GM23338 (cell line): Measurements from ENCODE around the gene FHIT. TPM values are rescaled to one million over a fixed set of nuclear protein-coding genes. Genes with fewer than 3 reads are reported as not detected.
A peak's percentile ranks its signal among the peaks of the same experiment; 100 is the strongest.

ENCODE experiments used
- ATAC-seq: fragments of 200-7000 bp; cut with Tn5 transposase; 3 replicates; pipeline ENCODE4 v1.9.1; 2020
- DNase-seq: peaks from one replicate; pipeline ENCODE4 v3.0.0-alpha.2; 2015; ENCODE audit warnings: low spot score
- H2AFZ ChIP-seq: fragments of 200-600 bp; sonication (generic); 2 replicates; pipeline ENCODE4 v1.8.0; 2016; ENCODE audit warnings: antibody characterized with exemption, mild to moderate bottlenecking, moderate library complexity
- H3F3A ChIP-seq: fragments of 200-600 bp; sonication (generic); replicated peaks from 2 replicates; pipeline ENCODE4 v1.8.0; 2017; ENCODE audit warnings: antibody characterized with exemption, mixed run types, low read depth
- H3K27ac ChIP-seq: fragments of 200-600 bp; sonication (generic); 2 replicates; pipeline ENCODE4 v1.6.1; 2016; ENCODE audit warnings: low read depth
- H3K27me3 ChIP-seq: fragments of 200-600 bp; sonication (generic); 2 replicates; pipeline ENCODE4 v1.8.0; 2016; ENCODE audit warnings: mild to moderate bottlenecking, mixed run types, moderate library complexity; ENCODE audit not compliant: insufficient read depth
- H3K36me3 ChIP-seq: fragments of 200-600 bp; sonication (generic); 2 replicates; pipeline ENCODE4 v1.8.0; 2016; ENCODE audit warnings: mild to moderate bottlenecking; ENCODE audit not compliant: insufficient read depth
- H3K4me1 ChIP-seq: fragments of 200-600 bp; sonication (generic); 2 replicates; pipeline ENCODE4 v1.8.0; 2016; ENCODE audit warnings: mild to moderate bottlenecking, moderate library complexity; ENCODE audit not compliant: insufficient read depth
- H3K4me2 ChIP-seq: fragments of 200-600 bp; sonication (generic); 2 replicates; pipeline ENCODE4 v1.7.1; 2017; ENCODE audit warnings: mixed run types
- H3K4me3 ChIP-seq: fragments of 200-600 bp; sonication (generic); 2 replicates; pipeline ENCODE4 v1.6.1; 2016; ENCODE audit warnings: mixed run types
- H3K79me2 ChIP-seq: fragments of 200-600 bp; sonication (generic); replicated peaks from 2 replicates; pipeline ENCODE4 v1.8.0; 2017; ENCODE audit warnings: mild to moderate bottlenecking; ENCODE audit not compliant: insufficient read depth
- H3K9me2 ChIP-seq: fragments of 200-600 bp; sonication (generic); 2 replicates; pipeline ENCODE4 v1.8.0; 2017; ENCODE audit not compliant: insufficient read depth
- H4K20me1 ChIP-seq: fragments of 200-600 bp; sonication (generic); replicated peaks from 2 replicates; pipeline ENCODE4 v1.8.0; 2017; ENCODE audit warnings: mild to moderate bottlenecking; ENCODE audit not compliant: insufficient read depth
- H3K27ac Mint-ChIP-seq: 2 replicates; pipeline ENCODE4 v1.8.0; 2020; ENCODE audit warnings: inconsistent platforms, mild to moderate bottlenecking, moderate library complexity, mixed read lengths
- H3K27me3 Mint-ChIP-seq: 3 replicates; pipeline ENCODE4 v1.8.0; 2022; ENCODE audit warnings: low read depth, mild to moderate bottlenecking, moderate library complexity, mixed read lengths, inconsistent platforms; ENCODE audit not compliant: insufficient read depth, poor library complexity
- H3K36me3 Mint-ChIP-seq: 3 replicates; pipeline ENCODE4 v1.8.0; 2021; ENCODE audit warnings: low read depth, mild to moderate bottlenecking, inconsistent platforms, moderate library complexity, mixed read lengths
- H3K4me1 Mint-ChIP-seq: 3 replicates; pipeline ENCODE4 v1.8.0; 2020; ENCODE audit warnings: mild to moderate bottlenecking, inconsistent platforms, mixed read lengths
- H3K4me3 Mint-ChIP-seq: 3 replicates; pipeline ENCODE4 v1.8.0; 2021; ENCODE audit warnings: moderate library complexity, mild to moderate bottlenecking, inconsistent platforms, mixed read lengths
- H3K9me3 Mint-ChIP-seq: 3 replicates; pipeline ENCODE4 v1.8.0; 2020; ENCODE audit warnings: moderate library complexity, mild to moderate bottlenecking, inconsistent platforms, mixed read lengths
- CREB1 ChIP-seq: fragments of 250-450 bp; sonication (Bioruptor Pico); IDR thresholded peaks from 2 replicates; pipeline ENCODE4 v1.5.0; 2020; ENCODE audit warnings: low read depth, mild to moderate bottlenecking, moderate library complexity
- EZH2 ChIP-seq: fragments of 200-600 bp; sonication (generic); IDR thresholded peaks from one replicate; pipeline ENCODE4 v1.8.0; 2017; ENCODE audit warnings: antibody characterized with exemption, mild to moderate bottlenecking, low read depth; ENCODE audit not compliant: unreplicated experiment
- JUNB ChIP-seq: IDR thresholded peaks from one replicate; pipeline ENCODE4 v1.6.1; 2016; ENCODE audit warnings: antibody characterized with exemption; ENCODE audit not compliant: unreplicated experiment
- NANOG ChIP-seq: IDR thresholded peaks from 2 replicates; pipeline ENCODE4 v1.6.1; 2016; ENCODE audit warnings: antibody characterized with exemption, borderline replicate concordance
- POLR2AphosphoS5 ChIP-seq: IDR thresholded peaks from 2 replicates; pipeline ENCODE4 v1.6.1; 2016; ENCODE audit warnings: antibody characterized with exemption, low read depth
- STAT1 ChIP-seq: IDR thresholded peaks from one replicate; pipeline ENCODE4 v1.6.1; 2016; ENCODE audit warnings: antibody characterized with exemption; ENCODE audit not compliant: unreplicated experiment
- ZNF114 ChIP-seq: fragments of 250-450 bp; sonication (Bioruptor Pico); IDR thresholded peaks from 2 replicates; pipeline ENCODE4 v1.5.0; 2020; ENCODE audit warnings: mild to moderate bottlenecking, moderate library complexity
- ZNF331 ChIP-seq: fragments of 250-450 bp; sonication (Bioruptor Pico); IDR thresholded peaks from 2 replicates; pipeline ENCODE4 v1.5.0; 2020; ENCODE audit warnings: low read depth, mild to moderate bottlenecking, moderate library complexity
- polyA plus RNA-seq: library from polyadenylated mRNA; unstranded; fragments of >200 nt; fragmentation: Nextera tagmentation; extraction: Ambion mirVana; gene quantifications from 2 replicates; pipeline ENCODE4 v1.2.1, GENCODE V29; 2016
- total RNA-seq: library from RNA; depleted of rRNA; stranded (reverse); fragments of >200 nt; shearing (Covaris generic); gene quantifications from 2 replicates; pipeline ENCODE4 v1.2.3, GENCODE V29; 2014
- TF ChIP-seq, protein P1 (sequence below): IDR thresholded peaks from one replicate; pipeline ENCODE4 v1.6.1; 2018; ENCODE audit warnings: antibody characterized with exemption; ENCODE audit not compliant: unreplicated experiment
- TF ChIP-seq, protein P2 (sequence below), 2 experiments: fragments of 200-600 bp in 1 of 2; sonication (generic) in 1 of 2; conservative IDR thresholded peaks; 2 replicates each; pipeline versions ENCODE4 v1.5.1 to v1.6.1; 2016 to 2017; ENCODE audit warnings: antibody characterized with exemption in 2 of 2, low read depth in 2 of 2, mild to moderate bottlenecking in 2 of 2, moderate library complexity in 1 of 2
- TF ChIP-seq, protein P3 (sequence below): IDR thresholded peaks from 2 replicates; pipeline ENCODE4 v1.6.1; 2016; ENCODE audit warnings: antibody characterized with exemption

The FHIT gene
- total and polyA plus RNA-seq, 2 experiments from 2014 or later = 3.0 to 8.3 TPM

DNA sequence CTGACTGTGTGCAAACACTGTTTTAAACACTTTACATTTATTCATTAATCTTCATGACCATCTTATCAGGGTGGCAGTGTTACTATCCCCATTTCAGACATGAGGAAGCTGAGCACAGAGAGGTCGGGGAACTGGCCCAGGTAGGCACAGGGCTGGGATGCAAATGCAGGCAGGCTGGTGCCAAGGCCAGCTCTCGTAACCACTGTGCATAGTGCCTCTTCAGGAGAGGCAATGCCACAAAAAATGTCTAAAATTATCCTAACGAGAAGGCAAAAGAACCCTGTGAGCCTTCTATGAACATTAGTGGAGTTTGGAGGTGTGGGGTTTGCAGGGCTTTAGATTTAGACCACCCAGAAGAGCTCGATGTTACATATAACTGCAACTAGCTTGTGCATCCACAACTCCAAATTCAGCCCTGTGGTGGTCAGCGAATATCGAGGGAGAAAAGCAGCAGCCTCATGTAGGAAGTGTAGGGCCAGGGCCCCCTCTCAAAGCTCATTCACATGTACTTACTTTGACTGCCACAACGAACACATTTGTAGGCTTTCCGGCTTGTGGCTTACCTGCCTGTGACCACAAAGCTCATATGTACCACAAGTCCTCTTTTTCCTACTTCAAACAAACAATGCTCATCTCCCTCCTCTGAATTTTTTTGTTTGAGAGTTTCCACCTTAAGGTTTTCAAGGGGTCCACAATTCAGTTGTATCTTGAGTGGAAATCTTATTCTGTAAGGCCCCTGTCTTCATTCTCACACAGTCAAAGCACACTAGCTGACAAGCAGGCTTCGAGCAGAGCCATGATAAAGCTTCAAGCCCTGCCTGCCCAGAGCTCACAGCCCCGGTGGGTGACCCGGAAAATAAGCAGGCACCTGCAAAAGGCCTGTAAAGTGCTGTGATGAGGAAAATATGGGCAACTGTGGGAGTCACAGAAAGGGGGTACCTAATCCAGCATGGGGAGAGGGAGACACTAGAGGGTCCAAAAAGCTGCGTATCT is 1478.5 kb downstream of the FHIT start:
- Mint-ChIP-seq H3K4me3 (no peak overlapping the region), H3K9me3 (no peaks in the 10 kb centered on the region), H3K36me3 (no peaks in the 10 kb centered on the region), H3K27me3 (peaks cover 2% of the 10 kb centered on the region), H3K4me1 (peaks cover 5% of the 10 kb centered on the region; the same call in 2 of the 3 replicates), H3K27ac (no peak overlapping the region)
- no peak overlapping the region for H3K4me3 ChIP-seq
- no peaks in the 10 kb centered on the region for H3F3A ChIP-seq
- ATAC-seq (no peak; the same call in 2 of the 3 replicates), DNase-seq (no peak)
- no peaks in the 10 kb centered on the region for H4K20me1 ChIP-seq
- no peak overlapping the region for H3K4me2 ChIP-seq
- H2AFZ ChIP-seq = peak overlapping the region; percentile 32; the same call in 1 of the 2 replicates
- H3K27ac ChIP-seq = no peak overlapping the region
- peaks cover 6% of the 10 kb centered on the region; the same call in 1 of the 2 replicates for H3K4me1 ChIP-seq
- TF ChIP-seq ZNF114 (CRISPR knock-in tag) (no peak), JUNB (no peak), POLR2AphosphoS5 (no peak)
- TF ChIP-seq, protein P1, sequence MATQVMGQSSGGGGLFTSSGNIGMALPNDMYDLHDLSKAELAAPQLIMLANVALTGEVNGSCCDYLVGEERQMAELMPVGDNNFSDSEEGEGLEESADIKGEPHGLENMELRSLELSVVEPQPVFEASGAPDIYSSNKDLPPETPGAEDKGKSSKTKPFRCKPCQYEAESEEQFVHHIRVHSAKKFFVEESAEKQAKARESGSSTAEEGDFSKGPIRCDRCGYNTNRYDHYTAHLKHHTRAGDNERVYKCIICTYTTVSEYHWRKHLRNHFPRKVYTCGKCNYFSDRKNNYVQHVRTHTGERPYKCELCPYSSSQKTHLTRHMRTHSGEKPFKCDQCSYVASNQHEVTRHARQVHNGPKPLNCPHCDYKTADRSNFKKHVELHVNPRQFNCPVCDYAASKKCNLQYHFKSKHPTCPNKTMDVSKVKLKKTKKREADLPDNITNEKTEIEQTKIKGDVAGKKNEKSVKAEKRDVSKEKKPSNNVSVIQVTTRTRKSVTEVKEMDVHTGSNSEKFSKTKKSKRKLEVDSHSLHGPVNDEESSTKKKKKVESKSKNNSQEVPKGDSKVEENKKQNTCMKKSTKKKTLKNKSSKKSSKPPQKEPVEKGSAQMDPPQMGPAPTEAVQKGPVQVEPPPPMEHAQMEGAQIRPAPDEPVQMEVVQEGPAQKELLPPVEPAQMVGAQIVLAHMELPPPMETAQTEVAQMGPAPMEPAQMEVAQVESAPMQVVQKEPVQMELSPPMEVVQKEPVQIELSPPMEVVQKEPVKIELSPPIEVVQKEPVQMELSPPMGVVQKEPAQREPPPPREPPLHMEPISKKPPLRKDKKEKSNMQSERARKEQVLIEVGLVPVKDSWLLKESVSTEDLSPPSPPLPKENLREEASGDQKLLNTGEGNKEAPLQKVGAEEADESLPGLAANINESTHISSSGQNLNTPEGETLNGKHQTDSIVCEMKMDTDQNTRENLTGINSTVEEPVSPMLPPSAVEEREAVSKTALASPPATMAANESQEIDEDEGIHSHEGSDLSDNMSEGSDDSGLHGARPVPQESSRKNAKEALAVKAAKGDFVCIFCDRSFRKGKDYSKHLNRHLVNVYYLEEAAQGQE = no peak
- H3K27me3 ChIP-seq = no peaks in the 10 kb centered on the region
- H3K79me2 ChIP-seq = no peaks in the 10 kb centered on the region
- H3K9me2 ChIP-seq = no peaks in the 10 kb centered on the region; the same call in 1 of the 2 replicates
- no peaks in the 10 kb centered on the region for H3K36me3 ChIP-seq

DNA sequence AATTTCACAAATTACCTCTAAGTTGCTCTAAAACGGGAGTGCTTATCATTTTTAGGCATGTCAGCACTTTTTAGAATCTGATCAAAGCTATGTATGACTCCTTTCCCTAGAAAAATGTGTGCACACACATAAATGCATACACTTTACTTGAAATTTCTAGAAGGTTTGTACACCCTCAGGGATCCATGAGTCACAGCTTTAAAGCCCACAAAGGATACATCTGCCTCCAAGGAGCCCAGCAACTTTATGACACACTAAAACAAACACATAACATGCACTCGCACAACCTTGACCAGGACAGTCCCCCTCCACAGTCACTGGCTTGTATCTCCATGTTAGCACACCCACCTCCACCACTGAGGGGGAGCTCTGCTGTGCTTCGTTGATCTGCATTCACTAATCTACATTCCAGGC is 1479.5 kb downstream of the FHIT start:
- Histone ChIP-seq H3K79me2 (no peaks in the 10 kb centered on the region), H3K27me3 (no peaks in the 10 kb centered on the region), H3K4me2 (no peak overlapping the region), H3K4me1 (peaks cover 6% of the 10 kb centered on the region; the same call in 1 of the 2 replicates), H3K9me2 (no peaks in the 10 kb centered on the region; the same call in 1 of the 2 replicates), H3K36me3 (no peaks in the 10 kb centered on the region), H2AFZ (no peak overlapping the region), H3K4me3 (no peak overlapping the region), H3F3A (no peaks in the 10 kb centered on the region), H4K20me1 (no peaks in the 10 kb centered on the region), H3K27ac (no peak overlapping the region)
- DNase-seq = no peak
- peaks cover 2% of the 10 kb centered on the region for H3K27me3 Mint-ChIP-seq
- no peaks in the 10 kb centered on the region for H3K36me3 Mint-ChIP-seq
- no peak overlapping the region for H3K4me3 Mint-ChIP-seq
- no peaks in the 10 kb centered on the region for H3K9me3 Mint-ChIP-seq
- H3K4me1 Mint-ChIP-seq = peaks cover 5% of the 10 kb centered on the region; the same call in 2 of the 3 replicates
- ATAC-seq = no peak
- no peak overlapping the region for H3K27ac Mint-ChIP-seq
- TF ChIP-seq, protein P2, sequence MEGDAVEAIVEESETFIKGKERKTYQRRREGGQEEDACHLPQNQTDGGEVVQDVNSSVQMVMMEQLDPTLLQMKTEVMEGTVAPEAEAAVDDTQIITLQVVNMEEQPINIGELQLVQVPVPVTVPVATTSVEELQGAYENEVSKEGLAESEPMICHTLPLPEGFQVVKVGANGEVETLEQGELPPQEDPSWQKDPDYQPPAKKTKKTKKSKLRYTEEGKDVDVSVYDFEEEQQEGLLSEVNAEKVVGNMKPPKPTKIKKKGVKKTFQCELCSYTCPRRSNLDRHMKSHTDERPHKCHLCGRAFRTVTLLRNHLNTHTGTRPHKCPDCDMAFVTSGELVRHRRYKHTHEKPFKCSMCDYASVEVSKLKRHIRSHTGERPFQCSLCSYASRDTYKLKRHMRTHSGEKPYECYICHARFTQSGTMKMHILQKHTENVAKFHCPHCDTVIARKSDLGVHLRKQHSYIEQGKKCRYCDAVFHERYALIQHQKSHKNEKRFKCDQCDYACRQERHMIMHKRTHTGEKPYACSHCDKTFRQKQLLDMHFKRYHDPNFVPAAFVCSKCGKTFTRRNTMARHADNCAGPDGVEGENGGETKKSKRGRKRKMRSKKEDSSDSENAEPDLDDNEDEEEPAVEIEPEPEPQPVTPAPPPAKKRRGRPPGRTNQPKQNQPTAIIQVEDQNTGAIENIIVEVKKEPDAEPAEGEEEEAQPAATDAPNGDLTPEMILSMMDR (conservative IDR thresholded peaks at IDR 0.05; ENCODE audit: low read depth in 2 of 2) = no peak
- TF ChIP-seq EZH2 (no peak), STAT1 (no peak), NANOG (no peak), ZNF114 (CRISPR knock-in tag) (no peak), ZNF331 (no peak), POLR2AphosphoS5 (no peak), CREB1 (CRISPR knock-in tag) (no peak), JUNB (no peak)
- TF ChIP-seq, protein P1 = no peak
- TF ChIP-seq, protein P3, sequence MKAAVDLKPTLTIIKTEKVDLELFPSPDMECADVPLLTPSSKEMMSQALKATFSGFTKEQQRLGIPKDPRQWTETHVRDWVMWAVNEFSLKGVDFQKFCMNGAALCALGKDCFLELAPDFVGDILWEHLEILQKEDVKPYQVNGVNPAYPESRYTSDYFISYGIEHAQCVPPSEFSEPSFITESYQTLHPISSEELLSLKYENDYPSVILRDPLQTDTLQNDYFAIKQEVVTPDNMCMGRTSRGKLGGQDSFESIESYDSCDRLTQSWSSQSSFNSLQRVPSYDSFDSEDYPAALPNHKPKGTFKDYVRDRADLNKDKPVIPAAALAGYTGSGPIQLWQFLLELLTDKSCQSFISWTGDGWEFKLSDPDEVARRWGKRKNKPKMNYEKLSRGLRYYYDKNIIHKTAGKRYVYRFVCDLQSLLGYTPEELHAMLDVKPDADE = no peak
